ENCODE data around the gene ZSCAN21.

- TF ChIP-seq POLR2A (IDR thresholded peaks at IDR 0.05; ENCODE audit: extremely low read depth, insufficient read length) (no peak), CTCF (IDR thresholded peaks at IDR 0.05; ENCODE audit: low read depth, low read length) (no peak)
Measured at GRCh38 chr7:100021297-100021696, 28.3 kb upstream of the ZSCAN21 start.

Measured in NB4 (cell line).